Stimulated activated naive B cell treated with anti-CD40 and anti-IgM and Interleukin-4, amounts not matched to agents 10 μg/mL and 1 μg/mL and 100 μg/mL, for 72 hours (primary cell): ENCODE measurements around the gene PLD4.
"Not testable (repeated sequence)": the region's sequence is repeated elsewhere in the genome, so short reads cannot be mapped to it uniquely, and the experiment has no call there.

Experiments
- ATAC-seq, 2 donors: fragments of 150-1000 bp; cut with Tn5 transposase; replicated peaks; 2 replicates each; pipeline ENCODE4 v1.10.0; 2021; ENCODE audit warnings: moderate library complexity in 1 of 2
- DNase-seq: peaks from one replicate; pipeline ENCODE4 v3.0.0; 2021
- H3K27ac Mint-ChIP-seq: one replicate; pipeline ENCODE4 v1.8.0; 2022; ENCODE audit warnings: mild to moderate bottlenecking, mixed read lengths
- H3K27me3 Mint-ChIP-seq, 2 donors: one replicate each; pipeline ENCODE4 v1.8.0; 2022; ENCODE audit warnings: mixed read lengths in 2 of 2
- H3K36me3 Mint-ChIP-seq, 2 donors: one replicate each; pipeline ENCODE4 v1.8.0; 2022; ENCODE audit warnings: mixed read lengths in 2 of 2, mild to moderate bottlenecking in 1 of 2
- H3K4me1 Mint-ChIP-seq, 2 donors: one replicate each; pipeline ENCODE4 v1.8.0; 2022; ENCODE audit warnings: mixed read lengths in 2 of 2, mild to moderate bottlenecking in 1 of 2
- H3K4me3 Mint-ChIP-seq, 2 donors: one replicate each; pipeline ENCODE4 v1.8.0; 2022; ENCODE audit warnings: mild to moderate bottlenecking in 2 of 2, mixed read lengths in 2 of 2, moderate library complexity in 1 of 2
- H3K9me3 Mint-ChIP-seq, 2 donors: one replicate each; pipeline ENCODE4 v1.8.0; 2022; ENCODE audit warnings: mixed read lengths in 2 of 2, mild to moderate bottlenecking in 1 of 2

PLD4 gene

GRCh38 chr14:104943216-104944015, 18.7 kb downstream of the PLD4 start:
- not testable (repeated sequence) for H3K36me3 Mint-ChIP-seq, H3K27me3 Mint-ChIP-seq, H3K4me1 Mint-ChIP-seq, DNase-seq, H3K27ac Mint-ChIP-seq, H3K4me3 Mint-ChIP-seq, H3K9me3 Mint-ChIP-seq, ATAC-seq

DNA sequence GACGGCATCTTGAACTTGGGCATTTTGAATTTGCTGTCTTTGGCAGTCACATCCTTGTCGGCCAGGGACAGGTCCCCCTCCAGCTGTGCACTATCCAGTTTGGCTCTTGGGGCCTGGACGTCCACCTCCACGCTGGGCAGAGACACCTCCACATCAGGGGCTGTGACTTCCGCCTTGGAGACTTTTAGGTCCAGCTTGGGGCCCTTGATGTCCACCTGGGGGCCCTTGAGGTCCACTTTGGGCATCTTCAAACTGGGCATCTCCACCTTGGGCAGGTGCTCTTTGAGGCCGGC, 19.3 kb downstream of the PLD4 start:
- not testable (repeated sequence) for H3K4me3 Mint-ChIP-seq, H3K36me3 Mint-ChIP-seq, H3K9me3 Mint-ChIP-seq, ATAC-seq, H3K4me1 Mint-ChIP-seq, DNase-seq, H3K27ac Mint-ChIP-seq, H3K27me3 Mint-ChIP-seq

DNA sequence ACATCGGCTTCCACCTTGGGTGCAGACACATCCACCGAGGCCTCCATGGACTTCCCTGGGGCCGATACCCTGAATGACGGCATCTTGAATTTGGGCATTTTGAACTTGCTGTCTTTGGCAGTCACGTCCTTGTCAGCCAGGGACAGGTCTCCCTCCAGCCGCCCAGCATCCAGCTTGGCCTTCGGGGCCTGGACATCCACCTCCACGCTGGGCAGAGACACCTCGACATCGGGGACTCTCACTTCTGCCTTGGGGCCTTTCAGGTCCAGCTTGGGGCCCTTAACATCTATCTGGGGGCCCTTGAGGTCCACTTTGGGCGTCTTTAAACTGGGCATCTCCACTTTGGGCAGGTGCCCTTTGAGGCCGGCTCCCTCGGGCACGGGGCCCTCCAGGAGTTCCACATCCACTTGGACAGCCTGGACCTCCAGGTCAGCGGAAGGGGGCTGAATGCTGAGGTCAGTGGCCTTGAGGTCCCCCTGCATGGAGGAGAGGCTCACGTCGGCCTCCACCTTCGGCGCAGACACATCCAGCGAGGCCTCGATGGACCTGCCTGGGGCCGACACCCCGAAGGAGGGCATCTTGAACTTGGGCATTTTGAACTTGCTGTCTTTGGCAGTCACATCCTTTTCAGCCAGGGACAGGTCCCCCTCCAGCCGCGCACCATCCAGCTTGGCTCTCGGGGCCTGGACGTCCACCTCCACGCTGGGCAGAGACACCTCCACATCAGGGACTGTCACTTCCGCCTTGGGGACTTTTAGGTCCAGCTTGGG, 19.9 kb downstream of the PLD4 start:
- H3K27me3 Mint-ChIP-seq, H3K4me1 Mint-ChIP-seq, DNase-seq, H3K27ac Mint-ChIP-seq, H3K4me3 Mint-ChIP-seq, H3K36me3 Mint-ChIP-seq, H3K9me3 Mint-ChIP-seq, ATAC-seq: not testable (repeated sequence)

- not testable (repeated sequence) for DNase-seq, H3K4me3 Mint-ChIP-seq, H3K27me3 Mint-ChIP-seq, ATAC-seq, H3K27ac Mint-ChIP-seq, H3K9me3 Mint-ChIP-seq, H3K4me1 Mint-ChIP-seq, H3K36me3 Mint-ChIP-seq
Measured at GRCh38 chr14:104945266-104945665, 20.6 kb downstream of the PLD4 start.

GRCh38 chr14:104945986-104946965, 21.6 kb downstream of the PLD4 start:
- not testable (repeated sequence) for H3K27ac Mint-ChIP-seq, H3K9me3 Mint-ChIP-seq, H3K36me3 Mint-ChIP-seq, H3K4me3 Mint-ChIP-seq, DNase-seq, H3K4me1 Mint-ChIP-seq, H3K27me3 Mint-ChIP-seq, ATAC-seq

GRCh38 chr14:104947201-104947600, 22.5 kb downstream of the PLD4 start:
- H3K36me3 Mint-ChIP-seq, H3K27me3 Mint-ChIP-seq: not testable (repeated sequence)

DNA sequence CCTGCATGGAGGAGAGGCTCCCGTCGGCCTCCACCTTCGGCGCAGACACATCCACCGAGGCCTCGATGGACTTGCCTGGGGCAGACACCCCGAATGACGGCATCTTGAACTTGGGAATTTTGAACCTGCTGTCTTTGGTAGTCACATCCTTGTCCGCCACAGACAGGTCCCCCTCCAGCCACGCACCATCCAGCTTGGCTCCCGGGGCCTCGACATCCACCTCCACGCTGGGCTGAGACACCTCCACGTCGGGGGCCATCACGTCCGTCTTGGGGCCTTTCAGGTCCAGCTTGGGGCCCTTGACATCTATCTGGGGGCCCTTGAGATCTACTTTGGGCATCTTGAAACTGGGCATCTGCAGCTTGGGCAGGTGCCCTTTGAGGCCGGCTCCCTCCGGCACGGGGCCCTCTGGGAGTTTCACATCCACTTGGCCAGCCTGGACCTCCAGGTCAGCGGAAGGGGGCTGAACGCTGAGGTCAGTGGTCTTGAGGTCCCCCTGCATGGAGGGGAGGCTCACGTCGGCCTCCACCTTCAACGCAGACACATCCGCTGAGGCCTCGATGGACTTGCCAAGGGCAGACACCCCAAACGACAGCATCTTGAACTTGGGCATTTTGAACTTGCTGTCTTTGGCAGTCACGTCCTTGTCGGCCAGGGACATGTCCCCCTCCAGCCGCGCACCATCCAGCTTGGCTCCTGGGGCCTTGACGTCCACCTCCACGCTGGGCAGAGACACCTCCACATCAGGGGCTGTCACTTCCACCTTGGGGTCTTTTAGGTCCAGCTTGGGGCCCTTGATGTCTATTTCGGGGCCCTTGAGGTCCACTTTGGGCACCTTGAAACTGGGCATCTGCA, 23.4 kb downstream of the PLD4 start:
- not testable (repeated sequence) for H3K27ac Mint-ChIP-seq

More at GRCh38 chr14:104947201-104947600, 22.5 kb downstream of the PLD4 start:
- not testable (repeated sequence) for H3K27ac Mint-ChIP-seq, H3K4me1 Mint-ChIP-seq, H3K4me3 Mint-ChIP-seq, DNase-seq, H3K9me3 Mint-ChIP-seq, ATAC-seq

GRCh38 chr14:104948736-104949031, 24.0 kb downstream of the PLD4 start:
- no peak overlapping the region for H3K27ac Mint-ChIP-seq
- H3K4me1 Mint-ChIP-seq = peaks cover 0 to 5% of the 10 kb centered on the region in 2 donors
- DNase-seq (no peak), ATAC-seq (no peak)
- H3K4me3 Mint-ChIP-seq = no peak overlapping the region
- no peaks in the 10 kb centered on the region for H3K9me3 Mint-ChIP-seq
- H3K27me3 Mint-ChIP-seq = no peaks in the 10 kb centered on the region
- peaks cover 1 to 3% of the 10 kb centered on the region in 2 donors for H3K36me3 Mint-ChIP-seq

More for the DNA sequence above, 23.4 kb downstream of the PLD4 start:
- H3K9me3 Mint-ChIP-seq, H3K4me3 Mint-ChIP-seq, ATAC-seq, H3K36me3 Mint-ChIP-seq, H3K27me3 Mint-ChIP-seq, DNase-seq, H3K4me1 Mint-ChIP-seq: not testable (repeated sequence)

GRCh38 chr14:104949406-104949955, 24.8 kb downstream of the PLD4 start:
- not testable (repeated sequence) for H3K9me3 Mint-ChIP-seq, H3K4me3 Mint-ChIP-seq, H3K4me1 Mint-ChIP-seq

GRCh38 chr14:104950021-104950420, 25.3 kb downstream of the PLD4 start:
- H3K4me3 Mint-ChIP-seq = no peak overlapping the region
- H3K27me3 Mint-ChIP-seq = no peaks in the 10 kb centered on the region
- peaks cover 0 to 5% of the 10 kb centered on the region in 2 donors for H3K4me1 Mint-ChIP-seq
- no peaks in the 10 kb centered on the region for H3K9me3 Mint-ChIP-seq
- DNase-seq (no peak), ATAC-seq (no peak)
- no peak overlapping the region for H3K27ac Mint-ChIP-seq
- peaks cover 1 to 3% of the 10 kb centered on the region in 2 donors for H3K36me3 Mint-ChIP-seq

More at GRCh38 chr14:104949406-104949955, 24.8 kb downstream of the PLD4 start:
- not testable (repeated sequence) for H3K36me3 Mint-ChIP-seq, H3K27ac Mint-ChIP-seq, DNase-seq, ATAC-seq, H3K27me3 Mint-ChIP-seq

DNA sequence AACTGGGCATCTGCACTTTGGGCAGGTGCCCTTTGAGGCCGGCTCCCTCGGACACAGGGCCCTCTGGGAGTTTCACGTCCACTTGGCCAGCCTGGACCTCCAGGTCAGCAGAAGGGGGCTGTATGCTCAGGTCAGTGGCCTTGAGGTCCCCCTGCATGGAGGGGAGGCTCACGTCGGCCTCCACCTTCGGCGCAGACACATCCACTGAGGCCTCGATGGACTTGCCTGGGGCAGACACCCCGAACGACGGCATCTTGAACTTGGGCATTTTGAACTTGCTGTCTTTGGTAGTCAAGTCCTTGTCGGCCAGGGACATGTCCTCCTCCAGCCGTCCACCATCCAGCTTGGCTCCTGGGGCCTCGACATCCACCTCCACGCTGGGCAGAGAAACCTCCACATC, 26.0 kb downstream of the PLD4 start:
- H3K27ac Mint-ChIP-seq, H3K4me1 Mint-ChIP-seq, DNase-seq, H3K36me3 Mint-ChIP-seq, H3K4me3 Mint-ChIP-seq, H3K9me3 Mint-ChIP-seq, ATAC-seq, H3K27me3 Mint-ChIP-seq: not testable (repeated sequence)

GRCh38 chr14:104951863-104952657, 27.4 kb downstream of the PLD4 start:
- H3K27ac Mint-ChIP-seq, H3K9me3 Mint-ChIP-seq, DNase-seq, H3K36me3 Mint-ChIP-seq, H3K4me1 Mint-ChIP-seq, ATAC-seq, H3K4me3 Mint-ChIP-seq, H3K27me3 Mint-ChIP-seq: not testable (repeated sequence)

DNA sequence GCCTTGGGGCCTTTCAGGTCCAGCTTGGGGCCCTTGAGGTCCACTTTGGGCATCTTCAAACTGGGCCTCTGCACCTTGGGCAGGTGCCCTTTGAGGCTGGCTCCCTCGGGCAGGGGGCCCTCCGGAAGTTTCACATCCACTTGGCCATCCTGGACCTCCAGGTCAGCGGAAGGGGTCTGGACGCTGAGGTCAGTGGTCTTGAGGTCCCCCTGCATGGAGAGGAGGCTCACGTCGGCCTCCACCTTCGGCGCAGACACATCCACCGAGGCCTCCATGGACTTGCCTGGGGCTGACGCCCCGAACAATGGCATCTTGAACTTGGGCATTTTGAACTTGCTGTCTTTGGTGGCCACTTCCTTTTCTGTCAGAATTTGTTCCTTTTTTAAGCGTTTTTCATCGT, 28.4 kb downstream of the PLD4 start:
- Mint-ChIP-seq H3K9me3 (no peaks in the 10 kb centered on the region), H3K27ac (no peak overlapping the region), H3K27me3 (peaks cover 10 to 11% of the 10 kb centered on the region in 2 donors), H3K4me3 (no peak overlapping the region), H3K4me1 (peaks cover 0 to 5% of the 10 kb centered on the region in 2 donors), H3K36me3 (peaks cover 0 to 2% of the 10 kb centered on the region in 2 donors)
- no peak for DNase-seq
- ATAC-seq = no peak
